Colonic mucosa (tissue), 4 donors: ENCODE results near the gene SMURF1. TPM values are rescaled to one million over a fixed set of nuclear protein-coding genes. Genes with fewer than 3 reads are reported as not detected.
A peak's percentile ranks its signal among the peaks of the same experiment; 100 is the strongest.

Source experiments
- DNase-seq: peaks from one replicate; pipeline ENCODE4 v3.0.0-alpha.2; 2020
- H3K27ac ChIP-seq: fragments of 200-600 bp; one replicate; pipeline ENCODE4 v1.8.0; 2021
- H3K27me3 ChIP-seq: fragments of 200-600 bp; one replicate; pipeline ENCODE4 v1.8.0; 2021
- H3K36me3 ChIP-seq: fragments of 200-600 bp; one replicate; pipeline ENCODE4 v1.8.0; 2021
- H3K4me1 ChIP-seq: fragments of 200-600 bp; one replicate; pipeline ENCODE4 v1.8.0; 2021; ENCODE audit warnings: mild to moderate bottlenecking
- H3K4me3 ChIP-seq: fragments of 200-600 bp; one replicate; pipeline ENCODE4 v1.8.0; 2021
- H3K9ac ChIP-seq, 2 donors: one replicate each; pipeline ENCODE4 v1.7.0; 2013; ENCODE audit warnings: control low read depth in 2 of 2, low read depth in 2 of 2, low read length in 2 of 2
- H3K9me3 ChIP-seq: fragments of 200-600 bp; one replicate; pipeline ENCODE4 v1.8.0; 2021
- intact Hi-C: fragments of 100-400 bp; cut with DNase I; formaldehyde crosslinking; loops from one replicate; pipeline ENCODE4 v1.14.1; 2022
- total RNA-seq, 2 donors: library from RNA; stranded (reverse); fragmentation: NEBNext Ultra II Directional in 1 of 2; extraction: Animal tissue kit (Norgen Biotek cat#: 25700) in 1 of 2; gene quantifications; one replicate each; pipeline ENCODE4 v1.2.1, GENCODE V29; 2021
- TF ChIP-seq, protein P1 (sequence below): fragments of 200-600 bp; IDR thresholded peaks from one replicate; pipeline ENCODE4 v1.8.0; 2022; ENCODE audit warnings: antibody characterized with exemption, mild to moderate bottlenecking
- donor health status: healthy.
- donor health status: DM: no; HTN: no; CAD: no.
- donor health status: DM: no; HTN: no; CAD: no.

The SMURF1 gene
- total RNA-seq, 2 donors from 2014 or later, result 26.8 to 35.5 TPM

DNA sequence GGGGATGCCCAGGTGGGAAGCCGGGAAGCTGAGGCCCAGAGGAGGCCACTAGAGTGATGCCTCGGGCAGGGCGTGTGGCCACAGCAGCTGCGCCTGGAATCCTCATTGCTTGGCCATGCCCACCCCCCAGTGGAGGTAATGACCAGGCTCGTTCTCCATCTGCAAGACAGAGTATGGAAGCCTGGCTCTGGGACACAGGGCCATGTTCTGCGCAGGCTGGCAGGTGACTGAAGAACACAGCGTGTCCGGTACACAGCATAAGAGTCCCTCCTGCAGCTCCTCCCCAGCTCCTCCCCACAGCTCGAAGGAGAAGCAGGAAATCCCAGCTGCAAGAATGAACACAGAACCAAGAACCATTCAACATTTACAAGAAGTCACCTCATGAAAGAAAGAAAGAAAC, 64.8 kb downstream of the SMURF1 start:
- TF ChIP-seq, protein P1, sequence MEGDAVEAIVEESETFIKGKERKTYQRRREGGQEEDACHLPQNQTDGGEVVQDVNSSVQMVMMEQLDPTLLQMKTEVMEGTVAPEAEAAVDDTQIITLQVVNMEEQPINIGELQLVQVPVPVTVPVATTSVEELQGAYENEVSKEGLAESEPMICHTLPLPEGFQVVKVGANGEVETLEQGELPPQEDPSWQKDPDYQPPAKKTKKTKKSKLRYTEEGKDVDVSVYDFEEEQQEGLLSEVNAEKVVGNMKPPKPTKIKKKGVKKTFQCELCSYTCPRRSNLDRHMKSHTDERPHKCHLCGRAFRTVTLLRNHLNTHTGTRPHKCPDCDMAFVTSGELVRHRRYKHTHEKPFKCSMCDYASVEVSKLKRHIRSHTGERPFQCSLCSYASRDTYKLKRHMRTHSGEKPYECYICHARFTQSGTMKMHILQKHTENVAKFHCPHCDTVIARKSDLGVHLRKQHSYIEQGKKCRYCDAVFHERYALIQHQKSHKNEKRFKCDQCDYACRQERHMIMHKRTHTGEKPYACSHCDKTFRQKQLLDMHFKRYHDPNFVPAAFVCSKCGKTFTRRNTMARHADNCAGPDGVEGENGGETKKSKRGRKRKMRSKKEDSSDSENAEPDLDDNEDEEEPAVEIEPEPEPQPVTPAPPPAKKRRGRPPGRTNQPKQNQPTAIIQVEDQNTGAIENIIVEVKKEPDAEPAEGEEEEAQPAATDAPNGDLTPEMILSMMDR, result no peak
- Histone ChIP-seq H3K27ac (no peak overlapping the region), H3K4me3 (no peak overlapping the region), H3K27me3 (no peaks in the 10 kb centered on the region), H3K9me3 (no peaks in the 10 kb centered on the region), H3K9ac (no peak overlapping the region), H3K4me1 (peaks cover 7% of the 10 kb centered on the region), H3K36me3 (no peaks in the 10 kb centered on the region)
- intact Hi-C loops, result no loop called here
- DNase-seq, result peak; percentile 61

DNA sequence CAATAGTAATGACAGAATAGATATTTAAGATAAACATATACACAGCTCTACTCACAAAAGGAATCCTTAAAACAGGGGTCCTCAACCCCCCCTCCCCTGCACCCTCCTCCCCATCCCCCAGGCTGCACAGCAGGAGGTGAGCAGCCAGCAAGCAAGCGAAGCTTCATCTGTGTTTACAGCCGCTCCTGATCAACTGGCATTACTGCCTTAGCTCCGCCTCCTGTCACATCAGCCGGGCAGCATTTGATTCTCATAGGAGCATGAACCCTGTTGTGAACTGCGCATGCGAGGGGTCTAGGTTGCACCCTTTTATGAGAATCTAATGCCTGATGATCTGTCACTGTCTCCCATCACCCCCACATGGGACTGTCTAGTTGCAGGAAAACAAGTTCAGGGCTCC, 65.5 kb downstream of the SMURF1 start:
- peak; percentile 30 for DNase-seq
- no peak overlapping the region for H3K27ac ChIP-seq
- H3K4me1 ChIP-seq, result peaks cover 7% of the 10 kb centered on the region
- H3K9ac ChIP-seq, result no peak overlapping the region
- H3K4me3 ChIP-seq, result no peak overlapping the region
- TF ChIP-seq, protein P1, result no peak
- H3K27me3 ChIP-seq, result no peaks in the 10 kb centered on the region
- intact Hi-C loops, result no loop called here
- no peaks in the 10 kb centered on the region for H3K36me3 ChIP-seq
- no peaks in the 10 kb centered on the region for H3K9me3 ChIP-seq

GRCh38 chr7:99076615-99077014, 67.3 kb downstream of the SMURF1 start:
- intact Hi-C loops, result no loop called here
- H3K27me3 ChIP-seq, result no peaks in the 10 kb centered on the region
- H3K4me1 ChIP-seq, result peaks cover 7% of the 10 kb centered on the region
- DNase-seq, result no peak
- no peak overlapping the region for H3K9ac ChIP-seq
- TF ChIP-seq, protein P1, result no peak
- H3K9me3 ChIP-seq, result no peaks in the 10 kb centered on the region
- H3K36me3 ChIP-seq, result no peaks in the 10 kb centered on the region
- no peak overlapping the region for H3K27ac ChIP-seq
- no peak overlapping the region for H3K4me3 ChIP-seq

GRCh38 chr7:99073839-99074446, 70.0 kb downstream of the SMURF1 start:
- H3K4me1 ChIP-seq, result peaks cover 2% of the 10 kb centered on the region
- TF ChIP-seq, protein P1, result no peak
- intact Hi-C loops, result no loop called here
- no peaks in the 10 kb centered on the region for H3K9me3 ChIP-seq
- H3K4me3 ChIP-seq, result no peak overlapping the region
- H3K9ac ChIP-seq, result no peak overlapping the region
- H3K36me3 ChIP-seq, result no peaks in the 10 kb centered on the region
- no peaks in the 10 kb centered on the region for H3K27me3 ChIP-seq
- no peak for DNase-seq
- no peak overlapping the region for H3K27ac ChIP-seq

- Histone ChIP-seq H3K9me3 (no peaks in the 10 kb centered on the region), H3K36me3 (no peaks in the 10 kb centered on the region)
- intact Hi-C loops, result no loop called here
Measured at GRCh38 chr7:99072126-99072525, 71.8 kb downstream of the SMURF1 start.

More at GRCh38 chr7:99072126-99072525, 71.8 kb downstream of the SMURF1 start:
- no peak overlapping the region for H3K4me3 ChIP-seq
- H3K9ac ChIP-seq, result no peak overlapping the region
- DNase-seq, result no peak
- no peaks in the 10 kb centered on the region for H3K27me3 ChIP-seq
- TF ChIP-seq, protein P1, result no peak
- no peaks in the 10 kb centered on the region for H3K4me1 ChIP-seq
- no peak overlapping the region for H3K27ac ChIP-seq
